ENCODE data around the gene RNF181.

- TF ChIP-seq CTCF (optimal IDR thresholded peaks at IDR 0.05 in 1 of 3, IDR thresholded peaks at IDR 0.05 in 1 of 3, conservative IDR thresholded peaks at IDR 0.05 in 1 of 3; ENCODE audit: extremely low read depth in 1 of 3, insufficient read depth in 2 of 3, low read length in 3 of 3) (no peak), EZH2 (IDR thresholded peaks at IDR 0.05; ENCODE audit: low read length) (no peak)
Observed at GRCh38 chr2:85606116-85606455, 10.5 kb downstream of the RNF181 start.
